ENCODE measurements around the gene OS9.

The OS9 gene

DNA sequence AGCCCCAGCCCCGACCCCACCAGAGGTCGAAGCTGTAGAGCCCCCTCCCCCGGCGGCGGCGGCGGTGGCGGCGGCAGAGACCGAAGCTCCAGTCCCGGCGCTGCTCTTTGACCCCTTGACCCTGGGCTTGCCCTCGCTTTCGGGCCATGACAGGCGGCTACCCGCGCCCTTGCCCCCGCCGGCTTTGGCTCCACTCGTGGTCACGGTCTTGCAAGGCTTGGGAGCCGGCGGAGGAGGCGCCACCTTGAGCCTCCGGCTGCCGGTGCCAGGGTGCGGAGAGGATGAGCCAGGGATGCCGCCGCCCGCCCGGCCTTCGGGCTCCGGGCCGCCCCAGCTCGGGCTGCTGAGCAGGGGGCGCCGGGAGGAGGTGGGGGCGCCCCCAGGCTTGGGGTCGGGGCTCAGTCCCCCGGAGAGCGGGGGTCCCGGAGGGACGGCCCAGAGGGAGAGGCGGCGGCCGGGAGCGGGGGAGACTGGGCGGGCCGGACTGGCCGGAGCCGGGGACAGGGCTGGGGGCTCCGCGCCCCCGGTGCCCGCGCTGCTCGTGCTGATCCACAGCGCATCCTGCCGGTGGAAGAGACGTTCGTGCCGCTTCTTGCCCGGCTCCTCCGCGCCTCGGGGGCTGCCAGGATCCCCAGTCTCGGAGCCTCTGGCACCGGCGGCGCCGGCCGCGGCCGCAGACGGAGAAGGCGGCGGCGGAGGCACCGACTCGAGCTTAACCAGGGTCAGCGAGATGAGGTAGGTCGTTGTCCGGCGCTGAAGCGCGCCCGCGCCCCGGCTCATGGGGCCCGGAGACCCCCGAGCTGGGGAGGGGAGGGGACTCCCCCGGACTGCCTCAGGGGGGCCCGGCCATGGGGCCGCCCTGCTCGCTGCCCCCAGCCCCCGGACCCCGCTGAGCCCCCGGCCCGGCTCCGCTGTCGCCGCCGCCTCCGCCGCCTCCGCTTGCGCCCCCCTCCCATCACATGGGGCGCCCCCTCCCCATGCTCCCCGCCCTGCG, 43.8 kb downstream of the OS9 start:
- no peak for DNase-seq

DNA sequence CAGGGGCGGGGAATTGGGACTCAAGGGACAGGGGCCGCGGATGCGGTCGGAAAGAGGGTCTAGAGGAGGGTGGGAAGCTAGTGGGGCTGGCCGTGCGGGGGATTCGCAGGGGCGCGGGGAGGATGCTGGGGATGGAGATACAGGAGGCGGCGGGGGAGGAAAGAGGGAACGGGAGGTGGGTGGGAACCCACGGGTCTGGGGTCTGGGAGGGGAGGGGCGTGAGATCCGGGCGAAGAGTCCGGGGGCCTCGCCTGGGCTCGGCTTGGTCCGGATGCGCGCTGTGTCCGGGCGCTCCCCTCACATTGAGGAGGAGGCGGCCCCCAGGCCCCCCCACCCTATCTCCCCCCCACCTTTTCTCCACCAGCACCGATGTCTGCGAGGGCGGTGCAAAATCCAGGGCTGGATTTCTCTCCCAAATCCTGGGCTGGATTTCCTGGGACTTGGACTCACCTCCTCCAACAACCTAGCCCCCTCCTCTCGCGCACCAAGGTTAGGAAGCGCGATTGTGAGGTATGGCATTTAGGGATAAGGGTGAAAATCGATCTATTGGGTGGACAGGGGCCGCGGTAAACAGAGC, 44.8 kb downstream of the OS9 start, which contains the start of gene AGAP2:
AGAP2 (minus strand) TSS at position 82 of the 577 bp plus-strand sequence. CDS start 496 bp downstream, outside the sequence.
- DNase-seq: no peak

DNA sequence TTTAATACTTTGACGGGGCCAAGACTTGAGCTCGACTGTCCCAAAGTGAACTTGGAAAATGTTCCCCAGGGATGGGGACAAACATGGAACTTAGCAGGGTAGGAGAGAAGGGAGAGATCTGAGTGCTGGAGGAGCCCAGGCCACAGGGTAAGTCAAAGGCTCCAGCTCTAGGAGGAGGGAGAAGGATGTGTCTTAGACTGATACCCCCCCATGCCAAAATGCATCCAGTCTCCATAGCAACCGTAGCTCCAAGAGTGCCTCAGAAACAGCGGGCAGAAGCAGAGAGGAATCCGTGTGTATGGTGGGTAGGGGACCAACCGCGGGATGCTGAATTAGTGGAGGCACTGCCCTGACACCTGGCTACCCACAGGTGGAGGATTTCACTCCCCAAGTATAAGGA, 45.5 kb downstream of the OS9 start:
- no peak for DNase-seq

DNA sequence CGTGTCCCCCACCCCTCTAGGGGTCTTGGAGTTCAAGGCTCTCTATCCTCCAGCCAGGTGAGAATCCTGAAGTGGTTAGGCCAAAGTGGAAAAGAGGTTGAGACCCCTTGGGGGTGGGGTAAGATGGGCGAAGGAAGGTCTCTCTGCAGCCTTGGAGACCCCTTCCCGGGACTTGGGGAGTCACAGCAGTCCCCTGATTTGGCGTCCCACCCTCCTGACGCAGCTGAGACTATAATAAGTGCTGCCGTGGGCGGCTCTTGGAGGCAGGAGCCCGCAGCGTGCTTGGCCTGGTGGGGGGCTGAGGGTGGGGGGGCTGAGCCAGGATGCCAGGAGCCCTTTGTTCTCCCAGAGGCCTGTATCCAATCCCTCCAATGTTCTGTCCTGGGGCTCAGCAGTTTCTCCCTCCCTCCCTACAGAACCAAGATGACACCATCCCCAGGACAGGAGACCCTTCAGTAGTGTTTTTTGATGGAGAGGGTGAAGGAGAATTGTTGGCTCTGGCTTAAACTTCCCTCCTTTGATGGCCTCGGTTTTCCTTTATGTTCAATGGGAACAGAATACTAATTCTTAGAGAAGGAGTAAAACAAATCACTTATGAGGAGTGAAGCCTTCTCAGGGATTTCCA, 46.1 kb downstream of the OS9 start:
- DNase-seq: no peak

DNA sequence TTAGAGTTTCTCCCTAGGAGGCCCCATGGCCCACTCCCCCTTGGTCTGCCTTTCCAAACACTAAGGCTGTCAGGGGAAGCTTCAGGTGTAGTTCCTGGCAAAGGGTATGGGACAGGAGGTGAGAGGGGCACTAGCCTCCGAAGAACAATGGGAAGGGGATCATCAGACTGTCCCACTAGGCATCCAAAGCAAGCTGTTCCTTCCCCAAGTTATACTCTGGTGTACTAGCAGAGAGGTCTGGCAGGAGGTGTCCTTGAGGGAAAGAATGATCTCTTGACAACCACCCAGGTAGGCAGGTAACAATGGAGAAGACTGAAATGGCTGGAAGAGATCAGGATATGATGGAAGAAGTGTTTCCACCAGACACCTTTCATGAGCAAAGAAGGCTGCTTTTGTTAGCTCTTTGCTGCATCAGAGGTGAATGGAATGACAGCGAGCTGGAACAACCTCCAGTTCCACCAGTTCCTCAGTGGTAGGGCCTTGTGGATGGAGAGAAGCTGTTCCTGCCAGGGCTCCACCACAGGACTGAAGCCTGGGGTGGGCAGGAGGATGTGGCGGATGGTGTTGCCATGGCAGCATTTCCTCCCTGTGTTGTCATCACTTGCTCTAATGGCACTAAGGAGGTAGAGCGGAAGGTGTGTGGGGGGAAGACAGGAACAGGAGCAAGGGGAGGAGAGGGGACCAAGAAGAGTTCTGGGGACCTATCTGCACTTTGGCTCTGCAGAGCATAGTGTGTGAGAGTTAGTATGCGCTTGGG, 46.9 kb downstream of the OS9 start:
- peak; percentile 50 to 79 for DNase-seq

GRCh38 chr12:57741413-57741789, 47.5 kb downstream of the OS9 start:
- DNase-seq: no peak

DNA sequence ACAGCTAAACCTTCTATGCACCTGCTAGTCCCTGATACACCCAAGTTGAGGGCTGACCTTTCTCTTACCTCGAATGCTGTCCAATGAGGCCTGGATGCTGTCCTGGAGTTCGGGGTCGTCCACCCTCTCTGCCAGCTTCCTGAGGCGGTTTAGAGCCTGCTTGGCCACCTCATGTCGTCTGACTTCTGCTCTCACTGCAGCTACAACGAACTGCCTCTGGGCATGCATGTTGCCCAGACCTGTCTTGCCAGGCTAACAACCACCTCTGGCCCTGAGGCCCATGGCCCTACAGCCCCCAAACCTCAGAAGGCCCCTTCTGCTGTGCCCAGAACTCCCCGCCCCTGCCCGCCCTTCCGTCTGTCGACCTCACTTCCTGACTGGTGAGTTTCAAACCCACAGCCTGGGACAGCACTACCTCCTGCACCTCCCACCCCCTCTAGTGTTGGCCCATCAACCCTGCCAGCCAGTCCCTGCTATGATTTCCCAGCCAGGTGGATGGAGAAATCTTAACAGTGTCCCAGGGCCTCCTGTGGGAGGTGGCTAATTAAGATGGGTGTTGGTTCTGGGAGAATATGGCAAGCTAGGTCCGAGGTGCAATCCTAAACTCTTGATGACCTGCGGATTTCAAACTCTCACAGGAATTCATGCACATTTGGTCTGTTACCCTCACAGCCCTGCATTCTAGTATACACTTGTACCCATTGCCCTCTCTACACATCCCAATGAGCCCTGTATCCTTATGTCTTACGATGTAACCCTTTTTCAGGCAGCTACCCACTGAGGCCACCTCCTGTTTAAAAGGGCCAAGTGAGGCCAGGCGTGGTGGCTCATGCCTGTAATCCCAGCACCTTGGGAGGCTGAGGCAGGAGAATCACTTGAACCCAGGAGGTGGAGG, 48.2 kb downstream of the OS9 start:
- DNase-seq: peak; percentile 67 to 78

DNA sequence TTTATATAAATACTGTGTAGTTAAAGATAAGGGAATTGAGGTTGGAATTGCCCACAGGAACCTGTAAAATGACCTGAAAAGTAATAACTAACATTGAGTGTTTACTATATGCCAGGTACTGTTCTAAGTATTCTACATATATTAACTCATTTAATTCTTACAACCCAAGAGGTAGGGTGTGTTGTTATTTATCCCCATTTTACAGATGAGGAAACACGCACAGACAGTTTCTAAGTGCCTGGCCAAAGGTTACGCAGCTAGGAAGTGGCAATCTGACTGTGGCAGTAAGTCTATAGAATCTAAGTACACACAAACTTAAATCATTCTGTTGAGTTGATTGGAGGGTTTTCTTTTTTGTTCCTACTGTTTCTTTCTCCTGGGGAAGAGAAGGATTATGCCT, 49.8 kb downstream of the OS9 start:
- DNase-seq: no peak

- DNase-seq: peak; percentile 63 to 68
Observed at GRCh38 chr12:57744194-57744776, 50.4 kb downstream of the OS9 start.

GRCh38 chr12:57744777-57745484, 51.0 kb downstream of the OS9 start, which contains the start of gene TSPAN31:
TSS of gene TSPAN31 (plus strand) at chr12:57745039. CDS start at chr12:57745155, 116 bp downstream.
- DNase-seq: peak; percentile 90 to 94

DNA sequence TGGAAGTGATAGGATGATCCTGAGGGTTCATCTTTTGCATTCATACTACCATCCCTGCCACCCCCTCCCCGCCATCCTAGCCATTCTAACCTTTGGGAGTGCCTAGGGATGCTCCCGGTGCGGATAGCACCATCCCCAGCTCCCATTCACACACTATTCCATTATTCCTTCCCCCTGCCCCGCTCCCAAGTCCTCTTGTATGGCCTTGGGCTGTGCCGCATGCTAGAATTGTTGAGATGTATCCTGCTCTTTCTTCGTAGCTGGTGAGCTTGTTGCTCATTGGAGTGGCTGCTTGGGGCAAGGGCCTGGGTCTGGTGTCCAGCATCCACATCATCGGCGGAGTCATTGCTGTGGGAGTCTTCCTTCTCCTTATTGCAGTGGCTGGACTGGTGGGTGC, 51.6 kb downstream of the OS9 start:
- DNase-seq: no peak

DNA sequence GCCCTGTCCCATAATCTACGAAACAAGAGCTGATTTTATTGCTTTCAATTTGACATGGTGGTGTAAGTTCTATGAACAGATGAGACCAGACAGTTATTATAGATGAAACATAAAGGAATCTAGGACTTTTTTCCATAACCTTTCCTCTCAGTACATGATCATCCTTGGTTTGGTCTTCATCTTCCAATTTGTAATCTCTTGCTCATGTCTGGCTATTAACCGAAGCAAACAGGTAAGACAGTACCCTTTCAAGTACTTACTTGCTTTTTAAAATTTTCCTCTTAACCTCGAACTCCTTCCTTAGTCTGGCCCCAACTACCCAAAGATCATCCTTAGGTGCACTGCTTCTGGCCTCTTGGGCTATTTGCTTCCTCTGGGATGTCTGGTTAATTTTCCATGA, 52.1 kb downstream of the OS9 start:
- no peak for DNase-seq

GRCh38 chr12:57749061-57749460, 55.1 kb downstream of the OS9 start:
- no peak for DNase-seq

DNA sequence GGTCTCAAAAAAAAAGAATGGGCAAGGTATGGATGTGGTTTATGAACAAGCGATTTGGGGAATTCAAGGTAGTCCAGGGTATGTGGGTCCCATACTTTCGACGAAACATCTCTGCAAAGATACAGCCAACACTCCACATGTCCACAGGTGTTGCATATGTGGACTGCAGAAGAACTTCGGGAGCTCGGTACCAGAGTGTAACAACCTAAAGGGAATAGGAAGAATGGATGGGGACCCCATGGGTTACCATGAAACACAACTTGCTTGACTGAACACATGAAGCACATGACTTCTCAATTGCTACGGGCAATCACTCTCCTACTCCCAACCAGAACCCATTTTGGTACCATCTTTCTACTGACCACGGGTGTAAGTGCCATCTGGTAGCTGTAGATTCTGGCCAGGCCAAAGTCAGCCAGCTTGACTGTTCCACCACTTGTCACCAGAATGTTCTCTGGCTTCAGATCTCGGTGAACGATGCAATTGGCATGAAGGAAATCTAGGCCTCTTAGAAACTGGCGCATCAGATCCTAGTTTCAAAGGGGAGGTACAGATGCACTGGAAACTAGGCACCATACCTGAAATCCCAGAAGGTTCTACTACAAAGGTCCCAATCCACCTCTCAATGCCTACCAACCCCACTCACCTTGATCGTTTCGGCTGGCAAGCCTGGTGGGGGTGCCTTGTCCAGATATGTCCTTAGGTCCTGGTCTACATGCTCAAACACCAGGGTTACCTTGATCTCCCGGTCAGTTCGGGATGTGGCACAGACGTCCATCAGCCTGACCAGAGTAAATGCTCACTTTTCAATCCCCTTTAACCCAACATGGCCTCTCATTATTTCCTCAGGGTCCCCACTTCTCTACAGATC, 56.9 kb downstream of the OS9 start:
- DNase-seq: no peak

GRCh38 chr12:57751432-57751787, 57.5 kb downstream of the OS9 start:
- DNase-seq: no peak

- peak; percentile 97 to 99 for DNase-seq
Observed at GRCh38 chr12:57751788-57752667, 58.1 kb downstream of the OS9 start, which contains the start of gene CDK4. TSS of gene CDK4 (minus strand) at chr12:57752310. CDS start at chr12:57751717, 593 bp downstream.

DNA sequence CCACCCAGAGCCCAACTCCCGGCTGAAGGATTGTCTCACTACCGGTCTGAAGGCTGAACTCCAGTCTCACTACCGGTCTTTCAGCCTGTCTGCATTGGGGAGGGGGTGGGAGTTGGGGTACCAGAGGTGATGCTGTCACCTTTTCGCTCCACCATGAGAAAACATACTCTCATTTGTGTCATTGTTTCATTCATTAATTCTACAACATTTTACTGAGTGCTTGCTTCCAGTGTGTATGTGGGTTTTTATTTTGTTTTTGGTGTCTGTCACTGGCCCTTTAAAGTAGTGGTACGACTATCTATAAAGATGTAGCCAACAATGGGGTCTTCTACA, 58.7 kb downstream of the OS9 start:
- DNase-seq: no peak

- no peak for DNase-seq
Observed at GRCh38 chr12:57753756-57754337, 59.9 kb downstream of the OS9 start.
